OCI-LY7 (cell line): ENCODE measurements around the gene MOGAT3. TPM values are rescaled to one million over a fixed set of nuclear protein-coding genes. Genes with fewer than 3 reads are reported as not detected.

ENCODE experiments used
- BruUV-seq: library from RNA; stranded (reverse); fragments of 400-500 nt; replicated peaks from 2 replicates; lab custom pipeline; 2021; lab: Mats Ljungman, UMichigan
- CTCF ChIA-PET: fragments of 300-600 bp; sonication (Branson Sonifier 250); formaldehyde crosslinking; loops from one replicate; lab custom pipeline; 2022; ENCODE audit warnings: antibody characterized with exemption; ENCODE audit not compliant: unreplicated experiment; lab: Charles Lee
- POLR2A ChIA-PET: fragments of 300-600 bp; sonication (Branson Sonifier 250); formaldehyde crosslinking; loops from one replicate; lab custom pipeline; 2022; ENCODE audit warnings: antibody characterized with exemption; lab: Charles Lee
- DNase-seq: peaks from one replicate; pipeline ENCODE4 v3.0.0-alpha.2; 2015; ENCODE audit warnings: low spot score
- H2AFZ ChIP-seq: fragments of 200-600 bp; sonication (generic), shearing (Covaris generic); 2 replicates; pipeline ENCODE4 v1.6.1; 2014; ENCODE audit warnings: mild to moderate bottlenecking, antibody characterized with exemption, low read length, moderate library complexity
- H3K27ac ChIP-seq: fragments of 200-600 bp; sonication (generic); 2 replicates; pipeline ENCODE4 v1.5.1; 2014; ENCODE audit warnings: mixed run types, low read depth, mild to moderate bottlenecking, moderate library complexity, low read length, inconsistent platforms; ENCODE audit not compliant: poor library complexity, severe bottlenecking
- H3K36me3 ChIP-seq: fragments of 200-600 bp; sonication (generic); 2 replicates; pipeline ENCODE4 v1.6.1; 2014; ENCODE audit warnings: mild to moderate bottlenecking, antibody characterized with exemption, low read length, moderate library complexity, mixed read lengths; ENCODE audit not compliant: insufficient read depth
- H3K4me1 ChIP-seq: fragments of 200-600 bp; sonication (generic); 2 replicates; pipeline ENCODE4 v1.5.1; 2014; ENCODE audit warnings: mild to moderate bottlenecking, low read length; ENCODE audit not compliant: insufficient read depth, poor library complexity, severe bottlenecking
- H3K4me2 ChIP-seq: fragments of 200-600 bp; sonication (generic); 2 replicates; pipeline ENCODE4 v1.6.1; 2014; ENCODE audit warnings: mild to moderate bottlenecking, low read length
- H3K4me3 ChIP-seq: fragments of 200-600 bp; sonication (generic); 2 replicates; pipeline ENCODE4 v1.5.1; 2014; ENCODE audit warnings: mild to moderate bottlenecking, low read depth, low read length; ENCODE audit not compliant: poor library complexity, severe bottlenecking
- H3K79me2 ChIP-seq: fragments of 200-600 bp; sonication (generic); 2 replicates; pipeline ENCODE4 v1.6.1; 2016; ENCODE audit warnings: low read depth, mild to moderate bottlenecking, low read length, moderate library complexity, mixed read lengths; ENCODE audit not compliant: insufficient read depth
- H3K9me2 ChIP-seq: fragments of 200-600 bp; sonication (generic); 2 replicates; pipeline ENCODE4 v1.6.1; 2016; ENCODE audit warnings: mild to moderate bottlenecking, low read length, mixed read lengths; ENCODE audit not compliant: insufficient read depth
- H3K9me3 ChIP-seq: fragments of 200-600 bp; sonication (generic); 2 replicates; pipeline ENCODE4 v1.6.1; 2014; ENCODE audit warnings: mild to moderate bottlenecking, mixed run types, low read length, mixed read lengths
- H4K20me1 ChIP-seq: fragments of 200-600 bp; sonication (generic); 2 replicates; pipeline ENCODE4 v1.6.1; 2014; ENCODE audit warnings: mild to moderate bottlenecking, antibody characterized with exemption, low read length, moderate library complexity, mixed read lengths; ENCODE audit not compliant: insufficient read depth
- EZH2phosphoT487 ChIP-seq: fragments of 200-600 bp; sonication (generic); IDR thresholded peaks from 2 replicates; pipeline ENCODE4 v1.6.1; 2018; ENCODE audit warnings: low read depth, borderline replicate concordance, mild to moderate bottlenecking, mixed run types, antibody characterized with exemption, low read length, moderate library complexity, mixed read lengths
- intact Hi-C: fragments of 100-400 bp; cut with micrococcal nuclease; formaldehyde crosslinking; loops from one replicate; pipeline ENCODE4 v1.10.0; 2022; ENCODE audit not compliant: unreplicated experiment
- total RNA-seq, 2 experiments: library from RNA; depleted of rRNA in 1 of 2; stranded (reverse); fragments of >200 nt in 1 of 2; shearing (Covaris generic) in 1 of 2; gene quantifications; 2 replicates each; pipeline ENCODE4 v1.2.3, GENCODE V29; 2014 to 2022
- TF ChIP-seq, protein P1 (sequence below): fragments of 200-600 bp; sonication (generic); conservative IDR thresholded peaks from 2 replicates; pipeline ENCODE4 v1.5.1; 2014; ENCODE audit warnings: mild to moderate bottlenecking, antibody characterized with exemption, low read length, moderate library complexity, mixed read lengths

The MOGAT3 gene
- total RNA-seq, 2 experiments from 2014 or later: not detected

DNA sequence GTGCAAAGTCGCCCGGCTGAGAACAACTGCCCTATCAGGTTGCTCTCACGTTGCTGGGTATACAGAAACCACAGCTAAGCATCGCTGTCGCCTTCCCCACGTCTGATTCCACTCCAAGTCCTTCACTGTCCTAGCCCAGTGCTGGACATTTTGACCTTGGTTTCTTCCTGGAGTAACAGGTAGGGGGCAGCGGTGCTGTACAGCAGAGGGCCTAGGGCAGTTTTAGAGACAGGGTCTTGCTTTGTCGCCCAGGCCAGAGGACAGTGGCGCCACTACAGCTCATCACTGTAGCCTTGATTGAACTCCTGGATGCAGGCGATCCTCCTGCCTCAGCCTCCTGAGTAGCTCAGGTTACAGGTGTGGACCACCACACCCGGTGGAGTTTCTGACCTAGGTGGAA is 34.2 kb upstream of the MOGAT3 start:
- Histone ChIP-seq H3K27ac (no peak overlapping the region), H3K4me1 (no peaks in the 10 kb centered on the region), H3K9me3 (no peaks in the 10 kb centered on the region), H4K20me1 (no peaks in the 10 kb centered on the region), H3K9me2 (no peaks in the 10 kb centered on the region), H3K79me2 (no peaks in the 10 kb centered on the region), H2AFZ (no peak overlapping the region), H3K4me2 (no peak overlapping the region), H3K4me3 (no peak overlapping the region), H3K36me3 (peaks cover 22% of the 10 kb centered on the region; the same call in 1 of the 2 replicates)
- intact Hi-C loops: no loop called here
- ChIA-PET POLR2A (no interaction called here), CTCF (no interaction called here)
- DNase-seq: no peak
- TF ChIP-seq, protein P1, sequence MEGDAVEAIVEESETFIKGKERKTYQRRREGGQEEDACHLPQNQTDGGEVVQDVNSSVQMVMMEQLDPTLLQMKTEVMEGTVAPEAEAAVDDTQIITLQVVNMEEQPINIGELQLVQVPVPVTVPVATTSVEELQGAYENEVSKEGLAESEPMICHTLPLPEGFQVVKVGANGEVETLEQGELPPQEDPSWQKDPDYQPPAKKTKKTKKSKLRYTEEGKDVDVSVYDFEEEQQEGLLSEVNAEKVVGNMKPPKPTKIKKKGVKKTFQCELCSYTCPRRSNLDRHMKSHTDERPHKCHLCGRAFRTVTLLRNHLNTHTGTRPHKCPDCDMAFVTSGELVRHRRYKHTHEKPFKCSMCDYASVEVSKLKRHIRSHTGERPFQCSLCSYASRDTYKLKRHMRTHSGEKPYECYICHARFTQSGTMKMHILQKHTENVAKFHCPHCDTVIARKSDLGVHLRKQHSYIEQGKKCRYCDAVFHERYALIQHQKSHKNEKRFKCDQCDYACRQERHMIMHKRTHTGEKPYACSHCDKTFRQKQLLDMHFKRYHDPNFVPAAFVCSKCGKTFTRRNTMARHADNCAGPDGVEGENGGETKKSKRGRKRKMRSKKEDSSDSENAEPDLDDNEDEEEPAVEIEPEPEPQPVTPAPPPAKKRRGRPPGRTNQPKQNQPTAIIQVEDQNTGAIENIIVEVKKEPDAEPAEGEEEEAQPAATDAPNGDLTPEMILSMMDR: peak; percentile 56
- no peak for TF ChIP-seq EZH2phosphoT487
- no TSS peak for BruUV-seq

DNA sequence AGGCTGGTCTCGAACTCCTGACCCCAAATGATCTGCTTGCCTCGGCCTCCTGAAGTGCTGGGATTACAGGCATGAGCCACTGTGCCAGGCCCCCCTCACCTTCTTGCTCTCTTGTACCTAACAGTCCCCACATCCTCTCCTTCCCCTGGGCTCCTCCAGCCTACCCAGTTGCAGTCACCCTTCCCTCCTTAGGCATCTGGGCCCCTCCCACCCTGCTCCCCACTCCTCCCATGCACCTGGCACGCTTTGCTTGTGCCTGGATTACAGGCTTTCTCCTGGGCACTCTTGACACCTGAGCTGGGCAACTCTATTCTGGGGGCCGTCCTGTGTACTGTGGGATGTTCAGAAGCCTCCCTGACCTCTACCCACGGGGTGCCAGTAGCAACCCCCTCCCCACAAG is 33.8 kb upstream of the MOGAT3 start:
- no peak overlapping the region for H2AFZ ChIP-seq
- ChIA-PET POLR2A (no interaction called here), CTCF (no interaction called here)
- H3K27ac ChIP-seq: no peak overlapping the region
- H3K4me1 ChIP-seq: no peaks in the 10 kb centered on the region
- intact Hi-C loops: no loop called here
- BruUV-seq: no TSS peak
- H3K36me3 ChIP-seq: peaks cover 17% of the 10 kb centered on the region; the same call in 1 of the 2 replicates
- H3K4me2 ChIP-seq: no peak overlapping the region
- no peaks in the 10 kb centered on the region for H3K79me2 ChIP-seq
- H3K9me3 ChIP-seq: no peaks in the 10 kb centered on the region
- H4K20me1 ChIP-seq: no peaks in the 10 kb centered on the region
- TF ChIP-seq, protein P1: no peak
- no peak for TF ChIP-seq EZH2phosphoT487
- no peaks in the 10 kb centered on the region for H3K9me2 ChIP-seq
- H3K4me3 ChIP-seq: no peak overlapping the region
- DNase-seq: no peak

DNA sequence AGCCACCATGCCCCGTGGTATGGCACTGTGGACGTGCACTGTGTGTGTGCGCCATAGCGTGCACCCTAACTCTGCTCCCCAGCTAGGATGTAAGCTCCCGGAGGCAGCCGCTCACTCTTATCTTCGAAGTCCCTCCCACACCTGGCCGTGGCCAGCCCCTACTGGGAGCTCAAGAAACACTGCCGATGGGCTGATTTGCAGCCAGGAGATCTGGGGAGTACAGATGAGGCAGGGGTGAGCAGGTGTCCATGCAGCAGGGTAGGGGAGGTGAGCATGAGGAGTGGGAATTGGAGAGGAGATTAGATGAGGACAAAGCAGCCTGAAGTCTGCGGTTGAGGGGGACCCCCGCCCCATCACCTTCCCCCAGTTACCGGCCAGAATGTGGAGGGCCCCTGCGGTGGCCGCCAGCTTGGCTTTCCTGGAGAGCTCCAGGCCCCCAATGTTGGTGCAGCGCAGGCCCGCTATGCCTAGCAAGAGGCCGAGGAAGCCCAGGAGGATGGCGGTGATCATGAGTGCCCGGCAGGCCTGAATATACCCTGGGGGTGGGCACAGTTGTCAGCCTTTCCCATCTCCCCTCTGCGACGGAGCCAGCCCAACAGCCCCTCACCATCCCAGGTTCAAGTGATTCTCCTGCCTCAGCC is 33.2 kb upstream of the MOGAT3 start:
- H4K20me1 ChIP-seq: no peaks in the 10 kb centered on the region
- peaks cover 15% of the 10 kb centered on the region; the same call in 1 of the 2 replicates for H3K36me3 ChIP-seq
- intact Hi-C loops: no loop called here
- POLR2A ChIA-PET: interaction anchor here (0.6 kb wide), 1 partner anchor 37 kb away, joined by 5 read pairs; no protein-coding TSS in a partner anchor
- CTCF ChIA-PET: no interaction called here
- H2AFZ ChIP-seq: no peak overlapping the region
- no peak overlapping the region for H3K27ac ChIP-seq
- no peak overlapping the region for H3K4me3 ChIP-seq
- DNase-seq: no peak
- H3K4me2 ChIP-seq: no peak overlapping the region
- H3K9me2 ChIP-seq: no peaks in the 10 kb centered on the region
- no peaks in the 10 kb centered on the region for H3K4me1 ChIP-seq
- no peaks in the 10 kb centered on the region for H3K79me2 ChIP-seq
- BruUV-seq: no TSS peak
- H3K9me3 ChIP-seq: no peaks in the 10 kb centered on the region
- TF ChIP-seq, protein P1: no peak
- no peak for TF ChIP-seq EZH2phosphoT487
